Tibial nerve (tissue), 4 donors: ENCODE data around the gene ZBTB20. TPM values are rescaled to one million over a fixed set of nuclear protein-coding genes. Genes with fewer than 3 reads are reported as not detected.

Source experiments
- DNase-seq, 2 donors: peaks; one replicate each; pipeline ENCODE4 v3.0.0-alpha.2; 2019; ENCODE audit warnings: low spot score in 2 of 2
- H3K27ac ChIP-seq, 4 donors: fragments of 200-600 bp; sonication (generic) in 3 of 4; one replicate each; pipeline ENCODE4 v1.5.1; 2017 to 2019; ENCODE audit warnings: mild to moderate bottlenecking in 1 of 4
- H3K27me3 ChIP-seq, 2 donors: fragments of 200-600 bp; sonication (generic) in 1 of 2; one replicate each; pipeline versions ENCODE4 v1.5.1 to v1.6.0; 2017 to 2019
- H3K36me3 ChIP-seq, 3 donors: fragments of 200-600 bp; sonication (generic); one replicate each; pipeline ENCODE4 v1.5.1; 2018 to 2019
- H3K4me1 ChIP-seq, 4 donors: fragments of 200-600 bp; sonication (generic) in 3 of 4; one replicate each; pipeline ENCODE4 v1.5.1; 2017 to 2019
- H3K4me3 ChIP-seq, 4 donors: fragments of 200-600 bp; sonication (generic) in 3 of 4; one replicate each; pipeline ENCODE4 v1.5.1; 2017 to 2019; ENCODE audit warnings: mild to moderate bottlenecking in 1 of 4, moderate library complexity in 1 of 4
- H3K9me3 ChIP-seq, 4 donors: fragments of 200-600 bp; sonication (generic) in 3 of 4; one replicate each; pipeline ENCODE4 v1.5.1; 2017 to 2019
- EP300 ChIP-seq, 2 donors: sonication (generic); formaldehyde crosslinking; IDR thresholded peaks; one replicate each; pipeline ENCODE4 v1.6.1; 2017; ENCODE audit warnings: antibody characterized with exemption in 2 of 2, mild to moderate bottlenecking in 1 of 2
- POLR2A ChIP-seq, 2 donors: fragments of 450-650 bp; IDR thresholded peaks; one replicate each; pipeline ENCODE4 v1.6.1; 2017; ENCODE audit warnings: antibody characterized with exemption in 2 of 2, mild to moderate bottlenecking in 2 of 2, moderate library complexity in 2 of 2
- WGBS, 2 donors: methylation state at CpG; one replicate each; pipeline ENCODE4 v1.1.5; 2018; 5-methylcytosine and 5-hydroxymethylcytosine counted together
- total RNA-seq, 4 donors: library from RNA; depleted of rRNA; stranded (reverse); fragments of >200 nt; gene quantifications; one replicate each; pipeline ENCODE4 v1.1.0, GENCODE V29; 2016
- TF ChIP-seq, protein P1 (sequence below), 5 experiments: fragments of 200-600 bp in 3 of 5; fragments of 450-650 bp in 2 of 5; sonication (generic) in 3 of 5; IDR thresholded peaks; one replicate each; pipeline ENCODE4 v1.5.1; 2016 to 2019; ENCODE audit warnings: antibody characterized with exemption in 5 of 5, mild to moderate bottlenecking in 3 of 5, moderate library complexity in 2 of 5

The ZBTB20 gene
- total RNA-seq, 4 donors from 2014 or later = 63.3 to 127 (median 102) TPM

DNA sequence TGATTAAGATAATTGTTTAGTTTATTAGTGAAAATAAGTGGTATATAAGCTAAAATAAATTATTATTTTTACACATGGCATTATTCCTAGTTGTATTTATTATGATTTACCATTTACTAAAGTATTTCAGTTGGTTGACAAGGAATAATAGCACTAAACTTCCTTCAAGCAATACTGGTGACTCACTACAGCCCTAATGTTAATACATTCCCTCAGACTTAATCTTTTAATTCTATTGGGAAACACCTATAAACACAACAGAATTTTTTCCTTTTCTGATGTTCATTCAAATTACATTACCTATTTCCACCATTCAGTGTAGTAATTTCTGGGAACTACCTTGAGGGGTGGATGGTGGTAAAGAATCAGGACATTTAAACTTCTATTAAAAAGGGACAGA, 589.3 kb downstream of the ZBTB20 start:
- no peak for DNase-seq
- H3K9me3 ChIP-seq = peaks cover 0 to 5% (median 0%) of the 10 kb centered on the region in 4 donors
- no peaks in the 10 kb centered on the region for H3K27me3 ChIP-seq
- H3K4me1 ChIP-seq = peaks cover 0 to 28% (median 5%) of the 10 kb centered on the region in 4 donors
- H3K36me3 ChIP-seq = no peaks in the 10 kb centered on the region
- TF ChIP-seq EP300 (IDR thresholded peaks at IDR 0.05) = no peak
- TF ChIP-seq POLR2A (IDR thresholded peaks at IDR 0.05) = no peak
- TF ChIP-seq, protein P1, sequence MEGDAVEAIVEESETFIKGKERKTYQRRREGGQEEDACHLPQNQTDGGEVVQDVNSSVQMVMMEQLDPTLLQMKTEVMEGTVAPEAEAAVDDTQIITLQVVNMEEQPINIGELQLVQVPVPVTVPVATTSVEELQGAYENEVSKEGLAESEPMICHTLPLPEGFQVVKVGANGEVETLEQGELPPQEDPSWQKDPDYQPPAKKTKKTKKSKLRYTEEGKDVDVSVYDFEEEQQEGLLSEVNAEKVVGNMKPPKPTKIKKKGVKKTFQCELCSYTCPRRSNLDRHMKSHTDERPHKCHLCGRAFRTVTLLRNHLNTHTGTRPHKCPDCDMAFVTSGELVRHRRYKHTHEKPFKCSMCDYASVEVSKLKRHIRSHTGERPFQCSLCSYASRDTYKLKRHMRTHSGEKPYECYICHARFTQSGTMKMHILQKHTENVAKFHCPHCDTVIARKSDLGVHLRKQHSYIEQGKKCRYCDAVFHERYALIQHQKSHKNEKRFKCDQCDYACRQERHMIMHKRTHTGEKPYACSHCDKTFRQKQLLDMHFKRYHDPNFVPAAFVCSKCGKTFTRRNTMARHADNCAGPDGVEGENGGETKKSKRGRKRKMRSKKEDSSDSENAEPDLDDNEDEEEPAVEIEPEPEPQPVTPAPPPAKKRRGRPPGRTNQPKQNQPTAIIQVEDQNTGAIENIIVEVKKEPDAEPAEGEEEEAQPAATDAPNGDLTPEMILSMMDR (IDR thresholded peaks at IDR 0.05) = no peak
- peak overlapping the region in 2 of 4 donors; percentile 21 to 74 for H3K27ac ChIP-seq
- no peak overlapping the region for H3K4me3 ChIP-seq

DNA sequence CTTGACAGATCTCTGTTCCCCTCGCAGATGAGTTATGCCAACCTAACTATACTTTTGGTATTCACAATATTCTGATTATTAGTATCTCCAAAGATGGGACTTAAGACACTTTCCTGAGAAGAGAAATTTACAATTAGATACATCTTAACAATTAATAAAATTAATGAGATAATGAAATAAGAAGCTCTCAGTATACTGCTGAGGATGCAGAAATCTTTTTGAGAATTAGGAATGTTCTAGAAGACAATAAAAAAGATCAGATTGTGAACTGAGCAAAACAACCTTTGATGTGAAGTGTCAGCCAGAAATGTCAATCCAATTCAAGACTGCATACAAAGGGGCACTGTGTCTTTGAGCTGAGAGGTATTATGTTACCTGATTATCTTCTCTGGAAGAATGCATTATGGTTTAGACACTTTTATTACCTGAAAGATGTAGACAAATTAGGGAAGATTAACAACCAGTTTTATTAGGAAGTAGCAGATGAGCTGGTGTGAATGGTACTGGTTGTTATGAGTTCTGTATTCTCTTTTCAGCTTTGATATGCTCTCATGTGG, 590.4 kb downstream of the ZBTB20 start:
- TF ChIP-seq, protein P1 (IDR thresholded peaks at IDR 0.05) = no peak
- no peak for TF ChIP-seq POLR2A (IDR thresholded peaks at IDR 0.05)
- no peak for TF ChIP-seq EP300 (IDR thresholded peaks at IDR 0.05)
- Histone ChIP-seq H3K9me3 (peaks cover 0 to 3% (median 0%) of the 10 kb centered on the region in 4 donors), H3K27me3 (no peaks in the 10 kb centered on the region), H3K36me3 (no peaks in the 10 kb centered on the region), H3K4me3 (no peak overlapping the region), H3K27ac (no peak overlapping the region), H3K4me1 (peaks cover 0 to 28% (median 5%) of the 10 kb centered on the region in 4 donors)
- WGBS, 2 donors = 92% methylated on average over 1 of the region's 1 CpG
- DNase-seq = no peak

DNA sequence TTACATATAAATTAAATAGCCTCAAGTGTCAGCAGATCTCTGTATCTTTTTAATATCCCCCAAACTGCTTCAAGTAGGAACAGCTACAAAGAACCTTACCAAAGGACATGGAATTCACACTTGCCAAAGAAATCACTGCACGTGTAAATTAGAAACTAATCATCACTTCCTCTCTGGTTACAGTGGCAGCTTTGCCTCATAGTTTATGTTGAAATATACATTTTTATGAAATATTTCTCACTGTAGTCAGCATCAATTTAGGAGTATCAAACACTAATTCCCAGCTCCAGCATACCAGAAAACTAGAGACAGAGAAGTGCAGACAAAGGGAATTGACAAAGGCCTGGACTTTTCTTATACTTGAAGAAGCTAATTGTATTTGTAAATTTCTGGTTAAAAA, 592.4 kb downstream of the ZBTB20 start:
- DNase-seq = no peak
- Histone ChIP-seq H3K27me3 (no peaks in the 10 kb centered on the region), H3K27ac (no peak overlapping the region), H3K9me3 (no peaks in the 10 kb centered on the region), H3K4me1 (peaks cover 0 to 28% (median 5%) of the 10 kb centered on the region in 4 donors), H3K36me3 (no peaks in the 10 kb centered on the region), H3K4me3 (no peak overlapping the region)
- TF ChIP-seq POLR2A (IDR thresholded peaks at IDR 0.05) (no peak), EP300 (IDR thresholded peaks at IDR 0.05) (no peak)
- TF ChIP-seq, protein P1 (IDR thresholded peaks at IDR 0.05) = no peak
- WGBS, 2 donors = 57 to 60% methylated on average over 1 of the region's 1 CpG

DNA sequence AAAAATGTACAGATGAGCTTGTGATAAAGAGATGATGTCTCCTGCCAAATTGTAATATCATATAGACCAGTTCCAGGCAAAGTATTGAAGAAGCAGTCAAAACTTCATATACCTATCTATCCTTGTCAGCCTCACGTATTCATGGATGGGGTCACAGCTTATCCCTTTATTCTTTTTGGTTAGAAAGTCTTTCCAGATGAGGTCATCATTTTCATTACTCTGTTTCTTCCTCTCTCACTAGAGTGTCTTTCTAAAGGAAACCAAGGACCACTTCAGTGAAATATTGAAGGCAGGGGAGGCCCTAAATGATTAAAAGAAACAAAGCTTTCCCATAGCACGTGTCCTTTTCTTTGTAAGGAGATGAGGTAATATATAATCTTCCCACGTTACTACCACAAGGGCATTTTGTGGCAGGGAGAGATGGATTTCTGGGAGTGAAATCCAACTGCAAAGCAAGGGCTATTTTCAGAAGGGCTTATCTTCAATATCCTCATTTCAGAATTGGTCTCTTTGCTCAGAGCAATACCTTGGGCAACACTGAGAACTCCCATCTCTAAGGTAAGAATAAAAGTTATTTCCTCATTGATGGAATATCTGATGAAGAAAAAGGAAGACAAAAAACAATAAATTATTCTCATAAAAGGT, 593.0 kb downstream of the ZBTB20 start:
- TF ChIP-seq, protein P1 (IDR thresholded peaks at IDR 0.05) = no peak
- TF ChIP-seq EP300 (IDR thresholded peaks at IDR 0.05) (no peak), POLR2A (IDR thresholded peaks at IDR 0.05) (no peak)
- Histone ChIP-seq H3K36me3 (no peaks in the 10 kb centered on the region), H3K27ac (no peak overlapping the region), H3K4me3 (no peak overlapping the region), H3K27me3 (no peaks in the 10 kb centered on the region), H3K9me3 (no peaks in the 10 kb centered on the region), H3K4me1 (peaks cover 0 to 28% (median 5%) of the 10 kb centered on the region in 4 donors)
- no peak for DNase-seq
- WGBS, 2 donors = 39 to 48% methylated on average over 3 of the region's 3 CpGs

DNA sequence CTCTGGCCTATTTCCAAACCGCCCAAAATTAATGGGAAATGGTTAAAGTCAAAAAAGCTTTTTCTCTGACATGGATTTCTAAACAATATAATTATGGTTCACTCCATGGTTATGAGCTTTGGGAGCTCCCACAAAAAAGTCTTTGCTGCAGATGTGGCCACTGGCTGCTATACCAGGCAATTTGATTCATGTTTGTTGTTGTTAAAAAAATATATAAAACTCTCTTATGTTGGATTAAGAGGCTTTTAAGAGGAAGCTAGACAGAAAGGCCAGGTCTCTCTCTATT, 594.6 kb downstream of the ZBTB20 start:
- WGBS, 2 donors = 93 to 95% methylated on average over 1 of the region's 1 CpG
- Histone ChIP-seq H3K9me3 (no peaks in the 10 kb centered on the region), H3K27me3 (no peaks in the 10 kb centered on the region), H3K4me3 (no peak overlapping the region), H3K36me3 (no peaks in the 10 kb centered on the region), H3K27ac (no peak overlapping the region), H3K4me1 (peaks cover 0 to 16% (median 0%) of the 10 kb centered on the region in 4 donors)
- DNase-seq = no peak
- TF ChIP-seq, protein P1 (IDR thresholded peaks at IDR 0.05) = no peak
- TF ChIP-seq POLR2A (IDR thresholded peaks at IDR 0.05) (no peak), EP300 (IDR thresholded peaks at IDR 0.05) (no peak)
